ENCODE data around the gene ADI1. TPM values are rescaled to one million over a fixed set of nuclear protein-coding genes. Genes with fewer than 3 reads are reported as not detected.
"Not testable (repeated sequence)": the region's sequence is repeated elsewhere in the genome, so short reads cannot be mapped to it uniquely, and the experiment has no call there.

Gene ADI1
- polyA plus RNA-seq, 1 of the 3 experiments (the other 2 are of a cell fraction), result 67.2 TPM

- 90% methylated on average over 29 of the region's 29 CpGs for WGBS (ENCODE audit: low lambda C conversion rate)
- Histone ChIP-seq H3K4me2 (no peak overlapping the region), H4K20me1 (ENCODE audit: insufficient read depth) (no peaks in the 10 kb centered on the region), H3K4me1 (ENCODE audit: control insufficient read depth in 1 of 2, insufficient read depth in 2 of 2, low read depth in 1 of 2, low read length in 1 of 2) (peaks cover 0 to 9% of the 10 kb centered on the region in 2 experiments; a peak in 1 of 4 replicates), H3F3A (replicated peaks; ENCODE audit: insufficient read depth) (peaks cover 4% of the 10 kb centered on the region), H3K27ac (ENCODE audit: low read depth in 2 of 2, low read length in 1 of 2) (no peak overlapping the region), H2AFZ (ENCODE audit: low read depth) (no peak overlapping the region), H3K27me3 (ENCODE audit: insufficient read depth) (no peaks in the 10 kb centered on the region), H3K4me3 (ENCODE audit: low read depth in 2 of 2, low read length in 1 of 2) (no peak overlapping the region), H3K9ac (no peak overlapping the region), H3K9me2 (no peaks in the 10 kb centered on the region), H3K9me3 (no peaks in the 10 kb centered on the region), H3K79me2 (ENCODE audit: insufficient read depth) (no peaks in the 10 kb centered on the region), H3K36me3 (replicated peaks in 1 of 2; ENCODE audit: control insufficient read depth in 1 of 2, insufficient read depth in 2 of 2, low read length in 1 of 2) (peaks cover 8 to 9% of the 10 kb centered on the region in 2 experiments)
- CTCF ChIA-PET, result interaction anchor here (1.2 to 2.4 kb wide), 5 partner anchors 10 to 1584 kb away, joined by 3 to 7 read pairs (median 5); no protein-coding TSS in a partner anchor
- peak; percentile 37 for DNase-seq
- POLR2A ChIA-PET, result interaction anchor here (1.0 to 1.3 kb wide), 2 partner anchors 9 to 102 kb away, joined by 3 read pairs; partner anchors contain the start of gene COLEC11
- TF ChIP-seq MXI1 (IDR thresholded peaks at IDR 0.05; ENCODE audit: low read depth, low read length) (no peak), USF2 (IDR thresholded peaks at IDR 0.05; ENCODE audit: borderline replicate concordance, low read depth, low read length) (no peak)
Observed at GRCh38 chr2:3492951-3493614, 26.2 kb downstream of the ADI1 start.

GRCh38 chr2:3492475-3492787 lies 26.9 kb downstream of the ADI1 start:
- H3K27me3 ChIP-seq (ENCODE audit: insufficient read depth); H3K9ac ChIP-seq; H3K9me3 ChIP-seq; H3K4me1 ChIP-seq (ENCODE audit: control insufficient read depth in 1 of 2, insufficient read depth in 2 of 2, low read depth in 1 of 2, low read length in 1 of 2); H4K20me1 ChIP-seq (ENCODE audit: insufficient read depth); H3K4me2 ChIP-seq; H3K4me3 ChIP-seq (ENCODE audit: low read depth in 2 of 2, low read length in 1 of 2); H3F3A ChIP-seq (replicated peaks; ENCODE audit: insufficient read depth); H3K9me2 ChIP-seq; POLR2A ChIA-PET; H2AFZ ChIP-seq (ENCODE audit: low read depth); DNase-seq; H3K36me3 ChIP-seq (replicated peaks in 1 of 2; ENCODE audit: control insufficient read depth in 1 of 2, insufficient read depth in 2 of 2, low read length in 1 of 2); H3K79me2 ChIP-seq (ENCODE audit: insufficient read depth); H3K27ac ChIP-seq (ENCODE audit: low read depth in 2 of 2, low read length in 1 of 2): not testable (repeated sequence)
- WGBS (ENCODE audit: low lambda C conversion rate), result 87% methylated on average over 11 of the region's 12 CpGs
- CTCF ChIA-PET, result interaction anchor here (1.2 to 1.5 kb wide), 2 partner anchors 10 to 30 kb away, joined by 3 to 5 read pairs; no protein-coding TSS in a partner anchor

- CTCF ChIA-PET, result interaction anchor here (1.2 to 1.5 kb wide), 3 partner anchors 9 to 30 kb away, joined by 3 to 5 read pairs (median 3); no protein-coding TSS in a partner anchor
- Histone ChIP-seq H3K27me3 (ENCODE audit: insufficient read depth) (no peaks in the 10 kb centered on the region), H3K9me2 (no peaks in the 10 kb centered on the region), H3K36me3 (replicated peaks in 1 of 2; ENCODE audit: control insufficient read depth in 1 of 2, insufficient read depth in 2 of 2, low read length in 1 of 2) (peaks cover under 1 to 3% of the 10 kb centered on the region in 2 experiments), H3K4me3 (ENCODE audit: low read depth in 2 of 2, low read length in 1 of 2) (no peak overlapping the region), H3K27ac (ENCODE audit: low read depth in 2 of 2, low read length in 1 of 2) (no peak overlapping the region), H3F3A (replicated peaks; ENCODE audit: insufficient read depth) (peaks cover 4% of the 10 kb centered on the region), H3K4me2 (no peak overlapping the region), H3K4me1 (ENCODE audit: control insufficient read depth in 1 of 2, insufficient read depth in 2 of 2, low read depth in 1 of 2, low read length in 1 of 2) (peaks cover 0 to 9% of the 10 kb centered on the region in 2 experiments; a peak in 1 of 4 replicates), H3K9me3 (no peaks in the 10 kb centered on the region), H3K9ac (no peak overlapping the region), H4K20me1 (ENCODE audit: insufficient read depth) (no peaks in the 10 kb centered on the region), H2AFZ (ENCODE audit: low read depth) (no peak overlapping the region), H3K79me2 (ENCODE audit: insufficient read depth) (no peaks in the 10 kb centered on the region)
- DNase-seq, result peak; percentile 18
- WGBS (ENCODE audit: low lambda C conversion rate), result 86% methylated on average over 14 of the region's 17 CpGs
- TF ChIP-seq MEF2A (IDR thresholded peaks at IDR 0.05; ENCODE audit: borderline replicate concordance, low read depth), result no peak
- POLR2A ChIA-PET, result no interaction called here
Observed at GRCh38 chr2:3491716-3492474, 27.4 kb downstream of the ADI1 start.

All from SK-N-SH (cell line).